OCI-LY3 (cell line): ENCODE measurements around the gene KICS2.

Experiments used
- EZH2phosphoT487 ChIP-seq: fragments of 200-600 bp; shearing (Covaris generic); IDR thresholded peaks from 2 replicates; pipeline ENCODE4 v1.6.1; 2018; ENCODE audit warnings: antibody characterized with exemption, mixed run types, low read depth
- TF ChIP-seq, protein P1 (sequence below): fragments of 200-600, 300-600 bp; sonication (generic); IDR thresholded peaks from 2 replicates; pipeline ENCODE4 v1.5.1; 2014; ENCODE audit warnings: antibody characterized with exemption, low read length, low read depth

- TF ChIP-seq, protein P1, sequence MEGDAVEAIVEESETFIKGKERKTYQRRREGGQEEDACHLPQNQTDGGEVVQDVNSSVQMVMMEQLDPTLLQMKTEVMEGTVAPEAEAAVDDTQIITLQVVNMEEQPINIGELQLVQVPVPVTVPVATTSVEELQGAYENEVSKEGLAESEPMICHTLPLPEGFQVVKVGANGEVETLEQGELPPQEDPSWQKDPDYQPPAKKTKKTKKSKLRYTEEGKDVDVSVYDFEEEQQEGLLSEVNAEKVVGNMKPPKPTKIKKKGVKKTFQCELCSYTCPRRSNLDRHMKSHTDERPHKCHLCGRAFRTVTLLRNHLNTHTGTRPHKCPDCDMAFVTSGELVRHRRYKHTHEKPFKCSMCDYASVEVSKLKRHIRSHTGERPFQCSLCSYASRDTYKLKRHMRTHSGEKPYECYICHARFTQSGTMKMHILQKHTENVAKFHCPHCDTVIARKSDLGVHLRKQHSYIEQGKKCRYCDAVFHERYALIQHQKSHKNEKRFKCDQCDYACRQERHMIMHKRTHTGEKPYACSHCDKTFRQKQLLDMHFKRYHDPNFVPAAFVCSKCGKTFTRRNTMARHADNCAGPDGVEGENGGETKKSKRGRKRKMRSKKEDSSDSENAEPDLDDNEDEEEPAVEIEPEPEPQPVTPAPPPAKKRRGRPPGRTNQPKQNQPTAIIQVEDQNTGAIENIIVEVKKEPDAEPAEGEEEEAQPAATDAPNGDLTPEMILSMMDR, result no peak
- no peak for TF ChIP-seq EZH2phosphoT487
These were observed 466 bp downstream of the KICS2 start for GRCh38 chr12:64221651-64222008.
